ENCODE data around the gene NOD2. TPM values are rescaled to one million over a fixed set of nuclear protein-coding genes. Genes with fewer than 3 reads are reported as not detected.

Gene NOD2
- total RNA-seq, 1 experiment from 2014 or later = 0.07 TPM

DNA sequence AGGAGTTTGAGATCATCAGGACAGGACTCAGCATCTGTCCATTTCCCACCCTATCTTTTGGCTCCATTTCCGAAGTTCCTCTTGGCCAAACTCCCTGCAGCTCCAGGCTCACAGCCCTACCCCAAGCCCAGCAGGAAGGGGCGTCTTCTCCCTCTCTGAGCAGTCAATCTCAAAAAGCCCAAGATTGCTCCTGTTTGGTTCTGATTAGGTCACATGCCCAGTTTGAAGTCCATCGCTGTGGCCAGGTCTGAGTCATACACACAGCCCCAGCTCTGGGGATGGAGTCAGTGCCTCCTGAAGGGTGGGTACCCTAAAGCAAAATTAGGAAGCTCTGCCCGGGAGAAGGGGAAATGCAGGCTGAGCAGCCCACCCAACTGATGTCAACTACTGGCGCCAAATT, 36.2 kb upstream of the NOD2 start:
- Histone ChIP-seq H3K9me2 (replicated peaks; ENCODE audit: low read length) (no peaks in the 10 kb centered on the region), H3K4me3 (ENCODE audit: low read length) (no peak overlapping the region), H3K27ac (ENCODE audit: low read length) (no peak overlapping the region), H3K27me3 (ENCODE audit: low read length) (no peaks in the 10 kb centered on the region), H3K9ac (ENCODE audit: low read length) (no peak overlapping the region), H3K36me3 (ENCODE audit: low read depth, low read length) (no peaks in the 10 kb centered on the region), H3K4me2 (ENCODE audit: low read length) (no peak overlapping the region), H3K4me1 (ENCODE audit: insufficient read depth, low read length) (no peaks in the 10 kb centered on the region), H2AFZ (ENCODE audit: low read length) (no peak overlapping the region), H3K9me3 (ENCODE audit: low read length) (no peaks in the 10 kb centered on the region), H3F3A (ENCODE audit: low read length, unreplicated experiment) (no peaks in the 10 kb centered on the region), H3K79me2 (ENCODE audit: low read length) (no peaks in the 10 kb centered on the region), H4K20me1 (ENCODE audit: low read length) (no peaks in the 10 kb centered on the region)
- intact Hi-C loops (cut with micrococcal nuclease) = no loop called here
- no peak for ATAC-seq
- TF ChIP-seq EZH2phosphoT487 (IDR thresholded peaks at IDR 0.05; ENCODE audit: borderline replicate concordance, low read length) = no peak
- TF ChIP-seq, protein P1, sequence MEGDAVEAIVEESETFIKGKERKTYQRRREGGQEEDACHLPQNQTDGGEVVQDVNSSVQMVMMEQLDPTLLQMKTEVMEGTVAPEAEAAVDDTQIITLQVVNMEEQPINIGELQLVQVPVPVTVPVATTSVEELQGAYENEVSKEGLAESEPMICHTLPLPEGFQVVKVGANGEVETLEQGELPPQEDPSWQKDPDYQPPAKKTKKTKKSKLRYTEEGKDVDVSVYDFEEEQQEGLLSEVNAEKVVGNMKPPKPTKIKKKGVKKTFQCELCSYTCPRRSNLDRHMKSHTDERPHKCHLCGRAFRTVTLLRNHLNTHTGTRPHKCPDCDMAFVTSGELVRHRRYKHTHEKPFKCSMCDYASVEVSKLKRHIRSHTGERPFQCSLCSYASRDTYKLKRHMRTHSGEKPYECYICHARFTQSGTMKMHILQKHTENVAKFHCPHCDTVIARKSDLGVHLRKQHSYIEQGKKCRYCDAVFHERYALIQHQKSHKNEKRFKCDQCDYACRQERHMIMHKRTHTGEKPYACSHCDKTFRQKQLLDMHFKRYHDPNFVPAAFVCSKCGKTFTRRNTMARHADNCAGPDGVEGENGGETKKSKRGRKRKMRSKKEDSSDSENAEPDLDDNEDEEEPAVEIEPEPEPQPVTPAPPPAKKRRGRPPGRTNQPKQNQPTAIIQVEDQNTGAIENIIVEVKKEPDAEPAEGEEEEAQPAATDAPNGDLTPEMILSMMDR (conservative IDR thresholded peaks at IDR 0.05; ENCODE audit: low read depth, low read length) = no peak
- no peak for TF ChIP-seq EZH2 (IDR thresholded peaks at IDR 0.05; ENCODE audit: low read length, unreplicated experiment)
- ChIA-PET POLR2A (ENCODE audit: unreplicated experiment) (no interaction called here), CTCF (no interaction called here)
- BruUV-seq (replicated peaks) = no TSS peak
- no peak for DNase-seq

DNA sequence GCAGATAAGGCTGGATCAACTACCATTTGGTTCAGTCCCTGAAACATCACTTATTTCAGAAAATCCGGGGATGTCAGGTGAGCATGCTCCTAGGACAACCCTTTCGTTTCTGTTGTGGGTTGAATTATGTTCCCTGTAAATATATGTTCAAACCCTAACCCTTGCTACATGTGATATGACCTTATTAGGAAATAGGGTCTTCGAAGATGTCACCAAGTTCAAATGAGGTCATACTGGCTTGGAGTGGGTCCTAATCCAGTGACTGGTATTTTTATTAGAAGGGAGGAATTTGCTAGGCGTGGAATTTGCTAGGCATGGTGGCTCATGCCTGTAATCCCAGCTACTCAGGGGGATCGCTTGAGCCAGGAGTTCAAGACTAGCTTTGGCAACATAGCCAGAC, 33.6 kb upstream of the NOD2 start:
- ChIA-PET POLR2A (ENCODE audit: unreplicated experiment) (no interaction called here), CTCF (interaction anchor here (0.6 kb wide), 1 partner anchor 305 kb away, joined by 3 read pairs; no protein-coding TSS in a partner anchor)
- no peak overlapping the region for H2AFZ ChIP-seq (ENCODE audit: low read length)
- H3K4me2 ChIP-seq (ENCODE audit: low read length) = no peak overlapping the region
- intact Hi-C loops (cut with micrococcal nuclease) = loop anchor here (10.0 kb wide), 1 partner anchor 285 kb away; no protein-coding TSS in a partner anchor
- TF ChIP-seq EZH2phosphoT487 (IDR thresholded peaks at IDR 0.05; ENCODE audit: borderline replicate concordance, low read length) = no peak
- TF ChIP-seq, protein P1 (conservative IDR thresholded peaks at IDR 0.05; ENCODE audit: low read depth, low read length) = no peak
- no peak for TF ChIP-seq EZH2 (IDR thresholded peaks at IDR 0.05; ENCODE audit: low read length, unreplicated experiment)
- BruUV-seq (replicated peaks) = no TSS peak
- no peaks in the 10 kb centered on the region for H4K20me1 ChIP-seq (ENCODE audit: low read length)
- H3K36me3 ChIP-seq (ENCODE audit: low read depth, low read length) = no peaks in the 10 kb centered on the region
- no peaks in the 10 kb centered on the region for H3K27me3 ChIP-seq (ENCODE audit: low read length)
- H3K9me3 ChIP-seq (ENCODE audit: low read length) = no peaks in the 10 kb centered on the region
- H3K9ac ChIP-seq (ENCODE audit: low read length) = no peak overlapping the region
- no peak for ATAC-seq
- no peaks in the 10 kb centered on the region for H3K9me2 ChIP-seq (replicated peaks; ENCODE audit: low read length)
- H3K79me2 ChIP-seq (ENCODE audit: low read length) = no peaks in the 10 kb centered on the region
- no peaks in the 10 kb centered on the region for H3F3A ChIP-seq (ENCODE audit: low read length, unreplicated experiment)
- no peaks in the 10 kb centered on the region for H3K4me1 ChIP-seq (ENCODE audit: insufficient read depth, low read length)
- H3K27ac ChIP-seq (ENCODE audit: low read length) = no peak overlapping the region
- H3K4me3 ChIP-seq (ENCODE audit: low read length) = no peak overlapping the region
- no peak for DNase-seq

GRCh38 chr16:50662306-50662940, 31.0 kb upstream of the NOD2 start:
- Histone ChIP-seq H3K4me2 (ENCODE audit: low read length) (no peak overlapping the region), H3K27ac (ENCODE audit: low read length) (no peak overlapping the region), H3K27me3 (ENCODE audit: low read length) (no peaks in the 10 kb centered on the region), H3K4me1 (ENCODE audit: insufficient read depth, low read length) (no peaks in the 10 kb centered on the region), H4K20me1 (ENCODE audit: low read length) (no peaks in the 10 kb centered on the region), H3K9me3 (ENCODE audit: low read length) (no peaks in the 10 kb centered on the region), H3K79me2 (ENCODE audit: low read length) (no peaks in the 10 kb centered on the region), H3K9me2 (replicated peaks; ENCODE audit: low read length) (no peaks in the 10 kb centered on the region), H3K9ac (ENCODE audit: low read length) (no peak overlapping the region), H3F3A (ENCODE audit: low read length, unreplicated experiment) (no peaks in the 10 kb centered on the region), H3K4me3 (ENCODE audit: low read length) (no peak overlapping the region), H2AFZ (ENCODE audit: low read length) (no peak overlapping the region), H3K36me3 (ENCODE audit: low read depth, low read length) (no peaks in the 10 kb centered on the region)
- TF ChIP-seq EZH2phosphoT487 (IDR thresholded peaks at IDR 0.05; ENCODE audit: borderline replicate concordance, low read length) (no peak), EZH2 (IDR thresholded peaks at IDR 0.05; ENCODE audit: low read length, unreplicated experiment) (no peak)
- TF ChIP-seq, protein P1 (conservative IDR thresholded peaks at IDR 0.05; ENCODE audit: low read depth, low read length) = no peak
- no peak for ATAC-seq
- intact Hi-C loops (cut with micrococcal nuclease) = loop anchor here (10.0 kb wide), 1 partner anchor 288 kb away; no protein-coding TSS in a partner anchor
- DNase-seq = no peak
- BruUV-seq (replicated peaks) = no TSS peak
- ChIA-PET CTCF (no interaction called here), POLR2A (ENCODE audit: unreplicated experiment) (no interaction called here)

Measured in PC-3 (cell line).